ENCODE data around the gene TMPRSS12. TPM values are rescaled to one million over a fixed set of nuclear protein-coding genes. Genes with fewer than 3 reads are reported as not detected.

The TMPRSS12 gene
- total and polyA plus RNA-seq, 9 of the 15 experiments (the other 6 are each of a cell fraction or from before 2014, with no cell fraction given): 0.04 TPM; not detected in 8

- no peak for TF ChIP-seq NR2C2 (CRISPR knock-in tag; IDR thresholded peaks at IDR 0.05)
- TF ChIP-seq NR2C2 (tag; IDR thresholded peaks at IDR 0.05): no peak
- peak; percentile 4; the same call in 1 of the 2 replicates for TF ChIP-seq JUND (IDR thresholded peaks at IDR 0.05; ENCODE audit: borderline replicate concordance, low read depth, low read length)
- no peak for TF ChIP-seq JUND (tag; IDR thresholded peaks at IDR 0.05; ENCODE audit: borderline replicate concordance, low read depth, low read length)
- no peak for TF ChIP-seq ZNF785 (CRISPR knock-in tag; IDR thresholded peaks at IDR 0.05)
- TF ChIP-seq ZC3H4 (CRISPR knock-in tag; IDR thresholded peaks at IDR 0.05; ENCODE audit: borderline replicate concordance): no peak
- TF ChIP-seq EHMT2 (IDR thresholded peaks at IDR 0.05): no peak
- TF ChIP-seq FUS (optimal IDR thresholded peaks at IDR 0.05; ENCODE audit: low read depth, low read length): no peak
- TF ChIP-seq, protein P1, sequence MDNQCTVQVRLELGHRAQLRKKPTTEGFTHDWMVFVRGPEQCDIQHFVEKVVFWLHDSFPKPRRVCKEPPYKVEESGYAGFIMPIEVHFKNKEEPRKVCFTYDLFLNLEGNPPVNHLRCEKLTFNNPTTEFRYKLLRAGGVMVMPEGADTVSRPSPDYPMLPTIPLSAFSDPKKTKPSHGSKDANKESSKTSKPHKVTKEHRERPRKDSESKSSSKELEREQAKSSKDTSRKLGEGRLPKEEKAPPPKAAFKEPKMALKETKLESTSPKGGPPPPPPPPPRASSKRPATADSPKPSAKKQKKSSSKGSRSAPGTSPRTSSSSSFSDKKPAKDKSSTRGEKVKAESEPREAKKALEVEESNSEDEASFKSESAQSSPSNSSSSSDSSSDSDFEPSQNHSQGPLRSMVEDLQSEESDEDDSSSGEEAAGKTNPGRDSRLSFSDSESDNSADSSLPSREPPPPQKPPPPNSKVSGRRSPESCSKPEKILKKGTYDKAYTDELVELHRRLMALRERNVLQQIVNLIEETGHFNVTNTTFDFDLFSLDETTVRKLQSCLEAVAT (IDR thresholded peaks at IDR 0.05): no peak
- TF ChIP-seq, protein P2, sequence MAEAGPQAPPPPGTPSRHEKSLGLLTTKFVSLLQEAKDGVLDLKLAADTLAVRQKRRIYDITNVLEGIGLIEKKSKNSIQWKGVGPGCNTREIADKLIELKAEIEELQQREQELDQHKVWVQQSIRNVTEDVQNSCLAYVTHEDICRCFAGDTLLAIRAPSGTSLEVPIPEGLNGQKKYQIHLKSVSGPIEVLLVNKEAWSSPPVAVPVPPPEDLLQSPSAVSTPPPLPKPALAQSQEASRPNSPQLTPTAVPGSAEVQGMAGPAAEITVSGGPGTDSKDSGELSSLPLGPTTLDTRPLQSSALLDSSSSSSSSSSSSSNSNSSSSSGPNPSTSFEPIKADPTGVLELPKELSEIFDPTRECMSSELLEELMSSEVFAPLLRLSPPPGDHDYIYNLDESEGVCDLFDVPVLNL (CRISPR knock-in tag; IDR thresholded peaks at IDR 0.05; ENCODE audit: low read depth): no peak
- no peak for TF ChIP-seq SAFB (IDR thresholded peaks at IDR 0.05; ENCODE audit: borderline replicate concordance, low read depth, low read length)
- TF ChIP-seq ARID2 (IDR thresholded peaks at IDR 0.05): no peak
- no peak for TF ChIP-seq ZNF224 (CRISPR knock-in tag; IDR thresholded peaks at IDR 0.05)
- TF ChIP-seq BCL6 (CRISPR knock-in tag; IDR thresholded peaks at IDR 0.05): no peak
- no peak for TF ChIP-seq NR1H2 (CRISPR knock-in tag; IDR thresholded peaks at IDR 0.05)
- no peak for TF ChIP-seq KLF13 (tag; IDR thresholded peaks at IDR 0.05; ENCODE audit: borderline replicate concordance, low read depth)
- no peak for TF ChIP-seq ZNF766 (CRISPR knock-in tag; conservative IDR thresholded peaks at IDR 0.05)
- TF ChIP-seq HMGXB4 (CRISPR knock-in tag; IDR thresholded peaks at IDR 0.05): no peak
- TF ChIP-seq FOXP1 (CRISPR knock-in tag; IDR thresholded peaks at IDR 0.05): no peak
These were observed 76.0 kb downstream of the TMPRSS12 start (continued) for GRCh38 chr12:50918584-50919316.
